Adrenal gland (tissue), 5 donors: ENCODE data around the gene TTC4.

Experiments
- POLR2A ChIP-seq, 2 donors: fragments of 450-650 bp; IDR thresholded peaks; one replicate each; pipeline ENCODE4 v1.6.1; 2017; ENCODE audit warnings: antibody characterized with exemption in 2 of 2, mild to moderate bottlenecking in 2 of 2, moderate library complexity in 1 of 2
- TF ChIP-seq, protein P1 (sequence below), 6 experiments: fragments of 450-650 bp in 4 of 6; fragments of 200-600 bp in 2 of 6; sonication (generic) in 1 of 6; IDR thresholded peaks; 1 replicate in 5 of 6; 2 replicates in 1 of 6; pipeline versions ENCODE4 v1.5.1 to v1.8.0; 2016 to 2021; ENCODE audit warnings: antibody characterized with exemption in 6 of 6, mild to moderate bottlenecking in 2 of 6, moderate library complexity in 1 of 6
- donor health status: DM: no; HTN: no; CAD: no.

DNA sequence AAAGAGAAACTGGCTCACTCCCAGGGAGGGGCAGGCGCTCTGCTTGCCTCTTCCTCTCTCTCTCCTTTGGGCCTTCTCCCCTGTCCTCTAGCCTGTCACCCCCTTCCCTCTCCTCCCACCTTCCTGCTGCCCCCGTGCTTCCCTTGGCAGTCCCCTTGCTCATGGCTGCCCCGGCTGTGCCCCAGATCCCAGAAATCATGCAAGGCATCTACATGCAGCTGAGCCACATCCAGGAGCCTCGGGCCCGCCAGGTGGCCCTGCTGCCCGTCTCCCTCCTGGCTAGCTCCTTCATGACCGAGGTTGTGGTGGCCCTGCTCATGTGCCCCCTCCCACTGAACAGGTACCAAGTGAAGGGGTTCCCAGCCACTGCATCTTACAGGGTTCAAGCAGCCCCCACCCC, 36.0 kb upstream of the TTC4 start:
- TF ChIP-seq, protein P1, sequence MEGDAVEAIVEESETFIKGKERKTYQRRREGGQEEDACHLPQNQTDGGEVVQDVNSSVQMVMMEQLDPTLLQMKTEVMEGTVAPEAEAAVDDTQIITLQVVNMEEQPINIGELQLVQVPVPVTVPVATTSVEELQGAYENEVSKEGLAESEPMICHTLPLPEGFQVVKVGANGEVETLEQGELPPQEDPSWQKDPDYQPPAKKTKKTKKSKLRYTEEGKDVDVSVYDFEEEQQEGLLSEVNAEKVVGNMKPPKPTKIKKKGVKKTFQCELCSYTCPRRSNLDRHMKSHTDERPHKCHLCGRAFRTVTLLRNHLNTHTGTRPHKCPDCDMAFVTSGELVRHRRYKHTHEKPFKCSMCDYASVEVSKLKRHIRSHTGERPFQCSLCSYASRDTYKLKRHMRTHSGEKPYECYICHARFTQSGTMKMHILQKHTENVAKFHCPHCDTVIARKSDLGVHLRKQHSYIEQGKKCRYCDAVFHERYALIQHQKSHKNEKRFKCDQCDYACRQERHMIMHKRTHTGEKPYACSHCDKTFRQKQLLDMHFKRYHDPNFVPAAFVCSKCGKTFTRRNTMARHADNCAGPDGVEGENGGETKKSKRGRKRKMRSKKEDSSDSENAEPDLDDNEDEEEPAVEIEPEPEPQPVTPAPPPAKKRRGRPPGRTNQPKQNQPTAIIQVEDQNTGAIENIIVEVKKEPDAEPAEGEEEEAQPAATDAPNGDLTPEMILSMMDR (IDR thresholded peaks at IDR 0.05), result no peak
- no peak for TF ChIP-seq POLR2A (IDR thresholded peaks at IDR 0.05)
